HUES64 (cell line): Measurements from ENCODE around the gene COL6A3.

Source experiments
- H3K27ac ChIP-seq: 2 replicates; pipeline ENCODE4 v1.7.0; 2013; ENCODE audit warnings: low read depth, low read length, inconsistent platforms
- H3K27me3 ChIP-seq: 2 replicates; pipeline ENCODE4 v1.6.1; 2013; ENCODE audit warnings: mild to moderate bottlenecking, low read length; ENCODE audit not compliant: insufficient read depth
- H3K36me3 ChIP-seq: 2 replicates; pipeline ENCODE4 v1.6.1; 2013; ENCODE audit warnings: mild to moderate bottlenecking, low read length; ENCODE audit not compliant: insufficient read depth
- H3K4me1 ChIP-seq: 2 replicates; pipeline ENCODE4 v1.6.1; 2013; ENCODE audit warnings: mild to moderate bottlenecking, low read length, moderate library complexity; ENCODE audit not compliant: insufficient read depth
- H3K4me3 ChIP-seq: 2 replicates; pipeline ENCODE4 v1.5.1; 2013; ENCODE audit warnings: mild to moderate bottlenecking, low read length, moderate library complexity
- H3K9ac ChIP-seq: 2 replicates; pipeline ENCODE4 v1.6.1; 2013; ENCODE audit warnings: mild to moderate bottlenecking, low read depth, low read length
- H3K9me3 ChIP-seq: 2 replicates; pipeline ENCODE4 v1.6.1; 2013; ENCODE audit warnings: low read depth, low read length; ENCODE audit not compliant: insufficient read depth
- WGBS: fragments of 150-250, 120-280 bp; methylation state at CpG from one replicate; pipeline ENCODE4 v1.1.7; 2013; ENCODE audit warnings: missing lambda C conversion rate; 5-methylcytosine and 5-hydroxymethylcytosine counted together

Gene COL6A3

DNA sequence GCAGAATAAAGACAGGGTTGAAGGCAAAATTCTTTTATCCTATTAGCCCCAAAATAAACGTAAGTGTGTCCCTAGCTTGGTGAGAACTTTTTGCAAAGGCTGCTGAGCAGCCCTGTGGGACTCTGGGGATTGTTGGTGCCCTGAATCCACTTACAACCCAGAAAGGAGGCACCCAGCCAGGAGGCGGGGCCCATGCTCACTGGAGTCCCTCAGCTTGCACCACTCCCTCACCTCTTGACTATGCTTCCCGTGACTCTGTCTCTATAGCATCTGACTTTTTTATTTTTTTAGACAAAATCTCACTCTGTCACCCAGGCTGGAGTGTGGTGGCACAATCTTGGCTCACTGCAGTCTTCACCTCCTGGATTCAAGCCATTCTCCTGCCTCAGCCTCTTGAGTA is 15.8 kb upstream of the COL6A3 start:
- Histone ChIP-seq H3K27ac (no peak overlapping the region), H3K4me3 (no peak overlapping the region), H3K4me1 (peaks cover 5% of the 10 kb centered on the region; the same call in 1 of the 2 replicates), H3K36me3 (no peaks in the 10 kb centered on the region), H3K27me3 (peaks cover 3% of the 10 kb centered on the region; the same call in 1 of the 2 replicates), H3K9ac (no peak overlapping the region), H3K9me3 (no peaks in the 10 kb centered on the region)
- WGBS: 80% methylated on average over 3 of the region's 3 CpGs

DNA sequence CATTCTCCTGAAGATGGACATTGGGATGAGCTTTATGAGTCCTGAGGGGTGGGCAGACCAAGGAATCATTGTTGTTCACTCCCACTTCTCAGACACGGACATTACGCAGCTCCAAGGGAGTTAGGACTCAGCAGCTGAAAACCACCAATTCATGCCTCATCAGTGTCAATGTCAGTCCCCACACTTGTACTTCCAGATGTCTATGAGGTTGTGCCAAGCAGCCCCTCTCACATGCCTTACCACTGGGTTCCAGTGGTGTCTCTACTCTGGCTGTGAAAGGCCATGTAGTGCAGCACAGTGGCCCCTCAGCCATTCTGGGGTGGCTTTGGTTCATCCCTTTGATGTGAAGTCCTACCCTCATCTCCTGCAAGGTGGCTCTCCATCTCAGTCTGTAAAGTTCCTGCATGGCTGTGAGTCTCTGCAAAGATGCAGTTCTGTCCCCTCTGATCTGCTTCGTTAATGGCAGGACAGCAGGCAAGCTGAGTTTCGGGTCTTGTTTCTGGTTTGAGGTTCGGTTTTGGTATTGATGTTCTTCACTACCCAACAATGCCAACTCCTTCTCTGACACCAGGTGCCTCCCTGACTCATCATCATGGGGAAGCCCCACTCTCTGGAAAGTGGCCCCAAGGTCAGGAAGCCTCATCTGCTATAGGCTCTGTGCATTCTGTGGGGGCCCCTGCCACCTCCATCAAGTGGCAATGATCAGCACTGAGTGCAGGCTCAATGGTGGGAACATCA is 14.0 kb upstream of the COL6A3 start:
- Histone ChIP-seq H3K4me1 (no peaks in the 10 kb centered on the region), H3K9me3 (no peaks in the 10 kb centered on the region), H3K36me3 (no peaks in the 10 kb centered on the region), H3K27me3 (peaks cover 8% of the 10 kb centered on the region; the same call in 1 of the 2 replicates), H3K27ac (no peak overlapping the region), H3K4me3 (no peak overlapping the region), H3K9ac (no peak overlapping the region)
- 90% methylated on average over 4 of the region's 5 CpGs for WGBS

DNA sequence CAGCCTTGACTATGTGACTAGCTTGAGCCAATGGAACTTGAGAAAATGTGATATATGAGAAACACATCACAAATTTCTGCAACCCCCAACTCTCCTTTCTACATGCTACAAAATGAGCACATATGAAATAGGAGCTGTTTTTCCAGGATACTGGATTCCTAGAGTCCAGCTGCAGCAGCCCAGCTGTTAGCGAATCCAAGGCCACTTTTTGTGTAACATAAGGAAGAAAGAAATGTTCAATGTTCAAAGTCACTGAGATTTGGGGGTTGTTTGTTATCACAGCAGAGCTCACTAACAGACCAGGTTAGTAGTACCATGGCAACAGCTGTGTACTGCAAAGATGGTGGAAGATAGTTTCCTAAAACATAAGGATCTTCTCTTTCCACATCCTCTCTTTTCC is 12.6 kb upstream of the COL6A3 start:
- peaks cover 14% of the 10 kb centered on the region; the same call in 1 of the 2 replicates for H3K27me3 ChIP-seq
- no peaks in the 10 kb centered on the region for H3K36me3 ChIP-seq
- no peak overlapping the region for H3K4me3 ChIP-seq
- 96% methylated on average over 1 of the region's 1 CpG for WGBS
- H3K4me1 ChIP-seq: no peaks in the 10 kb centered on the region
- no peak overlapping the region for H3K9ac ChIP-seq
- no peaks in the 10 kb centered on the region for H3K9me3 ChIP-seq
- no peak overlapping the region for H3K27ac ChIP-seq

DNA sequence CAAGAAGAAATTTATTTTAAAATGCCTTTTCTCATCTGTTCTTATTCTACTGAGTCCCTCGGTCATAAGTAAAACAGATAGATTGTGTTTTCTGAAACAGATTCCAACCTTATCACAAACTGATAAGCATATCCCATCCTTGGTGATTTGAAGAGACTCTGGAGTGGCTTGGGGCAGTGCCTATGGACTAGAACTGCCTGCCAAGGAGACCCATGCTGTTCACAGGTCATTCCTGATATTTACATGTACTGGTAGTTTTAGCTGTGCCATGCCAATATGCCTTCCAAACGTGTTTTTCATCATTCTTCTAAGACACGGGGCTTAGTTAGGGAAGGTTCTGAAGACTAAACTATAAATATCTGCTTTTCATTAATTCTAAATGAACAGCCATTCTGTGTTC is 11.4 kb upstream of the COL6A3 start:
- 80% methylated on average over 1 of the region's 3 CpGs for WGBS
- Histone ChIP-seq H3K9ac (no peak overlapping the region), H3K4me1 (no peaks in the 10 kb centered on the region), H3K9me3 (no peaks in the 10 kb centered on the region), H3K27me3 (peaks cover 14% of the 10 kb centered on the region; the same call in 1 of the 2 replicates), H3K27ac (no peak overlapping the region), H3K4me3 (no peak overlapping the region), H3K36me3 (no peaks in the 10 kb centered on the region)

DNA sequence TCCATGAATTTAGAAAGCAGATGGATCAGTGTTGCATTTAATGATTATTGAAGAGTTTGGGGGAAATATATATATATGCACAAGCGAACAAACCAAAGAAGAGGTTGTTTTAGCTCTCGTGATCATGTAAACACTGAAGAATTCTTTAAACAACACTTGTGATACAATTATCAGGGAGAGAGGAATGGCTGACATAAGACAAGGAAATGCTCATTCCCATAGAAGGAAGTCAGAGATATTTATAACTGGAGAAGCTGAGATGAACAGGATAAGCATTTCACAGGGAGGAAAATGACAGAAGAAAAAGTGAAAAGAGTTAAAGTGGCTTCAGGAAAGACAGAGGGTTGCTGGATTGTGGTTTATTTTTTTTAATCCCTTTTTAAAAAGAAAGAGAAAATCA is 10.6 kb upstream of the COL6A3 start:
- no peaks in the 10 kb centered on the region for H3K9me3 ChIP-seq
- no peaks in the 10 kb centered on the region for H3K4me1 ChIP-seq
- no peak overlapping the region for H3K4me3 ChIP-seq
- no peaks in the 10 kb centered on the region for H3K36me3 ChIP-seq
- 100% methylated on average over 1 of the region's 2 CpGs for WGBS
- peaks cover 21% of the 10 kb centered on the region; the same call in 1 of the 2 replicates for H3K27me3 ChIP-seq
- no peak overlapping the region for H3K9ac ChIP-seq
- H3K27ac ChIP-seq: no peak overlapping the region

DNA sequence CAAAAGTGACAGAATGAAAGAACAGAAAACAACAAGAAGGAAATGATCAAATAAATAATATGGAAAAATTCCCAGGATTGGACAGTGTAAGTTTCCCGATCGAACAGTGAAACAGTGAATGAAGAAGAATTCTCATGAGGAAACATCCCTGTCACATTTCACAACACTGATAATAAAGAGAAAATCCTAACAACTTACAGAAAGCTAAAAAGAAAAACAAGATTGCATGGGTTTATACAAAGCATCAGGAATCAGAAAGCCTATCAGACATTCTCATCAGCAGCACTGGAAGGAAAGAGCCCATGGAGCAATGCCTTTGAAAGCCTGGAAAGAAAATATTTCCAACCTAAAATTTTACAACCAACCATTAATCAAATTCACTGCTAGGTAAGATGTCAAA is 9.9 kb upstream of the COL6A3 start:
- Histone ChIP-seq H3K4me3 (no peak overlapping the region), H3K27ac (no peak overlapping the region), H3K4me1 (no peaks in the 10 kb centered on the region), H3K9me3 (no peaks in the 10 kb centered on the region), H3K27me3 (peaks cover 22% of the 10 kb centered on the region; the same call in 1 of the 2 replicates), H3K9ac (no peak overlapping the region), H3K36me3 (no peaks in the 10 kb centered on the region)
- 100% methylated on average over 2 of the region's 2 CpGs for WGBS

DNA sequence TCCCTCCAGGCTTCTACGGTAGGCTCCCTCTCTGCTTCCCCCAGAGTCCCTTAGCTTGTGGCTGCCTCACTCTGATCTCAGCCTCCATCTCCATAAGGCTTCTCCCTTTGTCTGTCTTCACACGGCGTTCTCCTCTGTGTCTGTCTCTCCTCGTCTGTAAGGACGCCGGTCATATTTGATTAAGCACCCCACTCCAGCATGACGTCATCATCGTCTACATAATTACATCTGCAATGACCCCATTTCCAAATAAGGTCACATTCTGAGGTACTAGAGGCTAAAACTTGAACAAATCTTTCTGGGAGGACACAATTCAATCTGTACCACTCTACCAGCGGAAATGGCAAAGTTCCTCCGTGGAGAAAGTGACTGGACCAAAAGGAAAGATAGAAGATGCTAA is 8.3 kb upstream of the COL6A3 start:
- Histone ChIP-seq H3K9ac (no peak overlapping the region), H3K27me3 (peaks cover 22% of the 10 kb centered on the region; the same call in 1 of the 2 replicates), H3K4me1 (no peaks in the 10 kb centered on the region), H3K36me3 (no peaks in the 10 kb centered on the region), H3K9me3 (no peaks in the 10 kb centered on the region), H3K4me3 (no peak overlapping the region), H3K27ac (no peak overlapping the region)
- 92% methylated on average over 9 of the region's 10 CpGs for WGBS

DNA sequence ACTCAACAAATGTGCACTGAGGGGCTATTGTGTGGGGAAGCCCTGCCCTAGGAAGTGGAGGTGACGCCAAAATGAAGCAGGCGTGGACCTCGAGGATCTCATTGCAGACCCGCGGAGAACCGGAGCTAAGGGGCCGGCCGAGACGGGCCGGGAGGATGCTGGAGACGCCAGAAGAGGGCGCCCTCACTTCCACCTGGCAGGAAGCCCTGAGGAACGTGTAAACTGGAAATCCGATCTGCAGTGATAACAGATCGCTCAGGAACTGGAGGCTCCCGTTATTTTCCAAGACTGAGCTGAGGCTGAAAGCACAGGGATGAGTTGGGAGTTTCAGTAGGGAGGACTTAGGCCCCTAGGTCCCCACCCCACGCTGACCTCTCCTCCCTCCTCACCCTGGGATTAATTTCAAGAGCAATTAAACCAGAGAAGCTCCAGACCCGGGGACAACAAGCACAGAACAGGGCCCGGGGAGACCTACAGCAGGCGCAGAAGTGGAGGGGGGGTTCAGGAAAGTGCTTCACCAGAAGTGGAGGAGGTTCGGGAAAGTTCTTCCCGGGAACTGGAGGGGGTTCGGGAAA is 7.7 kb upstream of the COL6A3 start:
- no peaks in the 10 kb centered on the region for H3K9me3 ChIP-seq
- H3K27ac ChIP-seq: no peak overlapping the region
- H3K36me3 ChIP-seq: no peaks in the 10 kb centered on the region
- WGBS: 28% methylated on average over 22 of the region's 23 CpGs
- H3K4me3 ChIP-seq: no peak overlapping the region
- H3K4me1 ChIP-seq: no peaks in the 10 kb centered on the region
- no peak overlapping the region for H3K9ac ChIP-seq
- peaks cover 22% of the 10 kb centered on the region; the same call in 1 of the 2 replicates for H3K27me3 ChIP-seq

DNA sequence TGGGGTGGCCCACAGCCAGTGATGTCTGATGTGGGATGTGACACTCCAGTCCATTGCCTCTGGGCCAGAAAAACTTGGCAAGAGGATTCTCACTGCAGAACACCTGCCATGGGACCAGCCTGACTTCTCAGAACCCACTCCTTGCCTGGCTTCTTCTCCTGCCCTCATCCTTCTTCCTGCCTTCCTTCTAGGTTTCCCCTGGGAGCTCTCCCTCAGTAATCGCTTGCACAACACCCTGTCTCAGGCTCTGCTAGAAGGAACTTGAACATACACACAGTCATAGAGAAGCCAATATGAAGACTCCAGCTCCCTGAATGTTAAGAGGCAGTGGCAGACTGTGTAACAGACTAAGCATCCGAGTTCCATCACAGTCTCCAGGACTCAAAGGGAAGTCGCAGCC is 4.3 kb upstream of the COL6A3 start:
- 95% methylated on average over 3 of the region's 3 CpGs for WGBS
- Histone ChIP-seq H3K27ac (no peak overlapping the region), H3K9me3 (no peaks in the 10 kb centered on the region), H3K4me1 (0 out of 2 replicates have a peak, but pooled peaks cover 7% of the 10 kb centered on the region), H3K4me3 (no peak overlapping the region), H3K27me3 (peaks cover 15% of the 10 kb centered on the region; the same call in 1 of the 2 replicates), H3K9ac (no peak overlapping the region), H3K36me3 (no peaks in the 10 kb centered on the region)

DNA sequence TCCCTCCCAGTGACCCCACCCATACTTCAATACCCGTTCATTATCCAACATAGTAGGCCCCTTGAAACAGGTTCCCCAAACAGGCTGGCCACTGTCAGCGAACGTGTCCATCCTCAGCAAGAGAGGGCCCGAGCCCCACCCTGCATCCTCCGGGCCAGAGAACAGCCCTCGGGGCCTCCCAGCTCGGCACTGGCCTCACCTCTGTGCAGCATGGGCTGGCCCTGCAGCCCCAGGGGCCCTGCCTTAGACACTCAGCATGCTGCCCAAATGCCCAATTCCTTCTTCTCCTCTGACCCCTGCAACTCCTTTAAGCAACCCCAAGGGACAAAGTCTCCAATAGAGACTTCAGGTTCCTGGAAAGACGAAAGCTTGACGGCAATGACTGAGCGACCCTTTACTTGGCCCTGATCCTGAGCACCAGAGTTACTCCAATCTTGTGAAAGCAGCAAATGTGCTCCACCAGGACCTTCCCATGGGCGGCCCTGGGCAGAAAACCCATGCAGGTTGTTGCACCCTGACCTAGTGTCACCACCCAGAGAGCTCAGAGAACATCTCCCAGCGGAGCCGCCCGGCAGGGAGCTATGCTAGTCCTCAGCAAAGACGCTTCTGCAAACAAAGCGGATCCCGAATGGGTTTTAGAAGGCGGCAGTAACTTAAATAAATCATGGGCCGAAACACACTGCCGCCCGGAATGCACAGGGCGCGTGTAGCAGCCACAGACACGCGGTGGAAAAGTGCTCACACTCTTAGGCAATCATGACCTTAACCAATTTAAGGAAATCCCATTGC is 782 bp downstream of the COL6A3 start:
- 0 out of 2 replicates have a peak, but pooled peaks cover 7% of the 10 kb centered on the region for H3K4me1 ChIP-seq
- H3K36me3 ChIP-seq: no peaks in the 10 kb centered on the region
- H3K9me3 ChIP-seq: no peaks in the 10 kb centered on the region
- peak overlapping the region; percentile 20; the same call in 1 of the 2 replicates for H3K4me3 ChIP-seq
- no peak overlapping the region for H3K27ac ChIP-seq
- H3K9ac ChIP-seq: 0 out of 2 replicates have a peak overlapping the region, but pooled peaks have one; percentile 38
- H3K27me3 ChIP-seq: no peaks in the 10 kb centered on the region
- 91% methylated on average over 25 of the region's 25 CpGs for WGBS

DNA sequence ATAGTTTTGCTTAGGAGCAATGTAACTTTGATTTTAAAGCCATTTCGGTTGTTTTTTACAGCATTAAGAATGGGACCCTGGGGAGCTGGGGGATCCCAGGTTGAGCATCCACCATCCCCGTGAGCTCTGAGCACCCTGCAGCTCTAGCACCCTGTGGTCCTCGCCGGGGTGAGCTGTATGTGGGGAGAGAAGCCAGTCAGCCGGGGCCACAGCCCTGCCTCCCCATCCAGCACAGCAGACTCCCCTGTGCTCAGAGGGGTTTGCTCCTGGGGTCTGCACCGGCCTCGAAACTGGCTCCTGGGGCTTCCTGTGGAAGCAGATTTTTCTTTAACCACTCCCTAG is 1.3 kb downstream of the COL6A3 start:
- Histone ChIP-seq H3K9ac (peak overlapping the region; percentile 8; the same call in 1 of the 2 replicates), H3K4me3 (peak overlapping the region; percentile 24; the same call in 1 of the 2 replicates), H3K9me3 (no peaks in the 10 kb centered on the region), H3K4me1 (0 out of 2 replicates have a peak, but pooled peaks cover 7% of the 10 kb centered on the region), H3K27ac (no peak overlapping the region), H3K36me3 (no peaks in the 10 kb centered on the region), H3K27me3 (no peaks in the 10 kb centered on the region)
- 94% methylated on average over 7 of the region's 7 CpGs for WGBS
